ENCODE results near the gene ESR1. TPM values are rescaled to one million over a fixed set of nuclear protein-coding genes. Genes with fewer than 3 reads are reported as not detected.

The ESR1 gene
- total RNA-seq, 1 experiment from 2014 or later: not detected

DNA sequence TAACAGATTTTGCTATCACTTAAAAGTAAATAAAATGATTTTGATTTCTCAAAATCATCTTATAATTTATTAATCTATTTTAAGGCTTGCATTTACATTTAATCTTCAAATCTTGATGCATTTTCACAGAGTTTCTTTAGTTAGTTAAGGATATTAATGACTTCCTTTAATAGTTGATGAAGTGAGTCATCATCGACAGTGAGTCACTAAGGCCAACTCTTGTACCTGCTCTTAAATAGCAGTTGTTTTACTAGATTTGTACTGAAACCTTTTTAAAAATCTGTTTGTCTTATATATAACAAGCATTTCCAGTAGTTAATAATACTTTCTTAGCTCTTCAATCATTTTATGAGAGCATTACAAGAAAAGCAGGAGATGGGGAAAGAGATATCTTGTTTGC, 191.7 kb downstream of the ESR1 start:
- no peak overlapping the region for H3K4me3 Mint-ChIP-seq

More for the DNA sequence above, 191.7 kb downstream of the ESR1 start:
- H3K79me2 ChIP-seq (ENCODE audit: insufficient read depth, low read length): no peaks in the 10 kb centered on the region
- H3K9me3 ChIP-seq (ENCODE audit: control insufficient read depth, low read depth, low read length): no peaks in the 10 kb centered on the region
- no peak overlapping the region for H3K4me2 ChIP-seq (ENCODE audit: insufficient read depth, insufficient read length, low read length)
- H4K91ac ChIP-seq (ENCODE audit: insufficient read length, low read depth, low read length): no peak overlapping the region
- Mint-ChIP-seq H3K9me3 (no peaks in the 10 kb centered on the region; a peak in 1 of 5 replicates), H3K36me3 (ENCODE audit: insufficient read depth in 1 of 3, low read depth in 3 of 3) (no peaks in the 10 kb centered on the region), H3K4me1 (peaks cover 0 to 4% of the 10 kb centered on the region in 2 experiments; a peak in 3 of 4 replicates), H3K27ac (no peak overlapping the region), H3K27me3 (ENCODE audit: low read depth) (no peaks in the 10 kb centered on the region)
- H2BK20ac ChIP-seq (ENCODE audit: low read depth, low read length, poor library complexity, severe bottlenecking): no peak overlapping the region
- no CpG with 5 or more reads among the region's 1 CpG for WGBS (ENCODE audit: extremely low coverage, insufficient read length, low lambda C conversion rate)
- H2BK120ac ChIP-seq (ENCODE audit: low read depth, low read length, poor library complexity, severe bottlenecking): no peak overlapping the region
- TF ChIP-seq, protein P1, sequence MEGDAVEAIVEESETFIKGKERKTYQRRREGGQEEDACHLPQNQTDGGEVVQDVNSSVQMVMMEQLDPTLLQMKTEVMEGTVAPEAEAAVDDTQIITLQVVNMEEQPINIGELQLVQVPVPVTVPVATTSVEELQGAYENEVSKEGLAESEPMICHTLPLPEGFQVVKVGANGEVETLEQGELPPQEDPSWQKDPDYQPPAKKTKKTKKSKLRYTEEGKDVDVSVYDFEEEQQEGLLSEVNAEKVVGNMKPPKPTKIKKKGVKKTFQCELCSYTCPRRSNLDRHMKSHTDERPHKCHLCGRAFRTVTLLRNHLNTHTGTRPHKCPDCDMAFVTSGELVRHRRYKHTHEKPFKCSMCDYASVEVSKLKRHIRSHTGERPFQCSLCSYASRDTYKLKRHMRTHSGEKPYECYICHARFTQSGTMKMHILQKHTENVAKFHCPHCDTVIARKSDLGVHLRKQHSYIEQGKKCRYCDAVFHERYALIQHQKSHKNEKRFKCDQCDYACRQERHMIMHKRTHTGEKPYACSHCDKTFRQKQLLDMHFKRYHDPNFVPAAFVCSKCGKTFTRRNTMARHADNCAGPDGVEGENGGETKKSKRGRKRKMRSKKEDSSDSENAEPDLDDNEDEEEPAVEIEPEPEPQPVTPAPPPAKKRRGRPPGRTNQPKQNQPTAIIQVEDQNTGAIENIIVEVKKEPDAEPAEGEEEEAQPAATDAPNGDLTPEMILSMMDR (conservative IDR thresholded peaks at IDR 0.05): no peak
- H3K27me3 ChIP-seq (ENCODE audit: insufficient read depth, low read length): no peaks in the 10 kb centered on the region
- DNase-seq: no peak
- no peak overlapping the region for H3K56ac ChIP-seq (ENCODE audit: insufficient read length, low read depth, low read length)
- H3K27ac ChIP-seq (ENCODE audit: insufficient read length, low read depth, low read length): no peak overlapping the region
- H3K4ac ChIP-seq (ENCODE audit: low read depth, low read length): no peak overlapping the region
- H3K18ac ChIP-seq (ENCODE audit: insufficient read length, low read depth, low read length): no peak overlapping the region
- H3K9ac ChIP-seq (ENCODE audit: extremely low read depth, insufficient read length, low read length): no peak overlapping the region
- no peak overlapping the region for H3K23ac ChIP-seq (ENCODE audit: insufficient read length, low read depth, low read length)
- H2AK5ac ChIP-seq (ENCODE audit: insufficient read length, low read length): no peak overlapping the region
- no peaks in the 10 kb centered on the region for H4K20me1 ChIP-seq (ENCODE audit: control insufficient read depth, insufficient read depth, insufficient read length)
- H2BK5ac ChIP-seq (ENCODE audit: insufficient read length, low read length): no peak overlapping the region
- no peak overlapping the region for H4K8ac ChIP-seq (replicated peaks; ENCODE audit: insufficient read length, low read depth, low read length)
- no peak overlapping the region for H4K5ac ChIP-seq (ENCODE audit: insufficient read length, low read depth, low read length)
- H3K14ac ChIP-seq (ENCODE audit: insufficient read depth, low read length): no peak overlapping the region
- no peak overlapping the region for H3T11ph ChIP-seq (ENCODE audit: low read length)
- H2AFZ ChIP-seq (ENCODE audit: low read length): no peak overlapping the region
- no peaks in the 10 kb centered on the region for H3K4me1 ChIP-seq (ENCODE audit: insufficient read depth, low read length)
- H3K23me2 ChIP-seq (ENCODE audit: insufficient read length, low read depth, low read length, poor library complexity, severe bottlenecking): no peaks in the 10 kb centered on the region
- H3K79me1 ChIP-seq (ENCODE audit: insufficient read depth, low read depth, low read length, poor library complexity, severe bottlenecking): no peaks in the 10 kb centered on the region
- H2BK15ac ChIP-seq (ENCODE audit: low read depth, low read length): no peak overlapping the region
- no peak overlapping the region for H2BK12ac ChIP-seq (ENCODE audit: insufficient read length, low read depth, low read length)
